ENCODE results near the gene CLTC.

Gene CLTC

DNA sequence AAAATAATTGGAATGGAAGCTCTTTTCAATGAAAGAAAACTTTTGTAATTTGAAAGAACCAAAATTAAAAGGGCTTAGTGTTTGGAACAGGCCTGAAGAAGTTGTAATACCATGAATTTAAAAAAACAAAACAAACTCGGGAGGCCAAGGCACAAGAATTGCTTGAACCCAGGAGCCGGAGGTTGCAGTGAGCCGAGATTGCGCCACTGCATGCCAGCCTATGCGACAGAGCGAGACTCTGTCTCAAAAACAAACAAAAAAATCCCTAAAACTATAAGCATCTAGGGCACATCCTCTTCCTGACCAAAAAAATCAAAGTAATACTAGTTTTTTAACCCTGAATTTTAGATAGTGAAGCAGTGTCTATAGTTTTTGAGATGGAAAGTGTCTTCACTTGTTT, 12.7 kb downstream of the CLTC start:
- TF ChIP-seq CTCF (conservative IDR thresholded peaks at IDR 0.05; ENCODE audit: control insufficient read depth, insufficient read depth, low read depth, low read length) = no peak
- no peak for DNase-seq (ENCODE audit: low read depth)
- no peak overlapping the region for H3K4me3 ChIP-seq (ENCODE audit: control insufficient read depth, low read depth, low read length)

DNA sequence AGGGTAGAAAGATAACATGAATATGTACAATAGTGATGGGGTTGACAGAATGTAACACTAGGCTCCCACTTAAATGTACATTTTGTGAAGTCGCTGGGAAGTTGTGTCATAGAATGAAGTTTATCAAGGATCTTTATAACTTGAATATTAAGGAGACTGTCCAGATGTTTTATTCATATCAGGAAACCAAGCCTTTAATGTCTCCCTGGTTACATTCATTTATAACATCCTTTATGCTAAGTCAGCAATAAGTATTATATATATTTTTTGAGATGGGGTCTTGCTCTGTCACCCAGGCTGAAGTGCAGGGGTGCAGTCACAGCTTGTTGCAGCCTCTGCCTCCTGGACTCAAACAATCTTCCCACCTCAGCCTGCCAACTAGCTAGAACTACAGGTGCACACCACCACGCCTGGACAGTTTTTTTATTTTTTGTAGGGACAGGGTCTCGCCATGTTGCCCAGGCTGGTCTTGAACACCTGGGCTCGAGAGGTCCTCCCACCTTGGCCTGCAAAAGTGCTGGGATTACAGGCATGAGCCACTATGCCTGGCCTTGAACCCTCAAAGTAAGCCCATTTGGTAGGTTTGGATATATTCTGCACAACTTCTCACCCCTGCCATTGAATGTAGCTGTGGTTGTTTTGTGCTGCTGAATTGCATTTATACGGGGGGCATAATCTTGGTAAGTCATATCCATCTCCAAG, 14.1 kb downstream of the CLTC start:
- no peak for TF ChIP-seq CTCF (conservative IDR thresholded peaks at IDR 0.05; ENCODE audit: control insufficient read depth, insufficient read depth, low read depth, low read length)
- DNase-seq (ENCODE audit: low read depth) = no peak
- no peak overlapping the region for H3K4me3 ChIP-seq (ENCODE audit: control insufficient read depth, low read depth, low read length)

DNA sequence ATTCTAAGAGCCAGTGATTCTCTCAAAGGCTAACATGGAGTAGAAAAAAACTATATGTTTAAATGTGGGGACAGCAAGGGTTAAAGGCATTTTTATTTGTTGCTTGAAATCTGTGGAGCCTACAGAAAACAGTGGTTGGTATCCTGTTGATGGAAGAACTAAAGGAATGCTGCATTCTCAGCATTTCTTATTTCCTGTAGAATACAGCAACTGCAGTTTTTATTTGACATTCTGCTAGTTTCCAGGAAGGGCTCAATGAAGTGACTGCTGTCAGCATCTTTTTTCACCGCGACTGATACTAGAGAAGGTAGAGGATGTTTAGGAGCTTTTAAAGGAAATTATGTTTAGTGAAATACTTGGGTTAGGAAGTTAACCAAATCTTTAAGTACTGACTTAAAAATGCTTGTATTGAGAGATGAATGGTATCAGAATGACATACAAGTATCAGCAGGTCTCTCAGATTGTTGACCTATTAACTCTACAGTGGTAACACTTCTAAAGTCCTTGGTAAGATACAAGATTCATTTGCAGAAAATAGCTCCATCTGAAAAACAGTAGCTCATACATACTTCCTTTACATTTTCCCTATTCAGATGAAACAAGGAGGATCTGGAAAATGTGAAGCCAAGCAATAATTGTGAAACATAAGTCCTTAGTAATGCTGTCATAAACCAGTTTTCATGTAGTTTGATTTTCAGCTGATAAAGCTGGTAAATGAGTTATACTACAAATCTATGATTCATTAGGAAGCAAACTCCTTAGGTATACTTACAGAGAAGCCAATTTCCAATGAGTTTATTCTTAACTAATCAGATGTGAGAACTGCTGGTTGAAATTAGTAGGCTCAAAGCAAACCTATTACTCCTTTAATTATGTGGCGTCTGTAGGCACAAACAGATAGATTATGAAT, 15.2 kb downstream of the CLTC start:
- no peak for DNase-seq (ENCODE audit: low read depth)
- no peak for TF ChIP-seq CTCF (conservative IDR thresholded peaks at IDR 0.05; ENCODE audit: control insufficient read depth, insufficient read depth, low read depth, low read length)
- no peak overlapping the region for H3K4me3 ChIP-seq (ENCODE audit: control insufficient read depth, low read depth, low read length)

GRCh38 chr17:59637611-59638310, 18.1 kb downstream of the CLTC start:
- no peak for TF ChIP-seq CTCF (conservative IDR thresholded peaks at IDR 0.05; ENCODE audit: control insufficient read depth, insufficient read depth, low read depth, low read length)
- DNase-seq (ENCODE audit: low read depth) = no peak
- no peak overlapping the region for H3K4me3 ChIP-seq (ENCODE audit: control insufficient read depth, low read depth, low read length)

DNA sequence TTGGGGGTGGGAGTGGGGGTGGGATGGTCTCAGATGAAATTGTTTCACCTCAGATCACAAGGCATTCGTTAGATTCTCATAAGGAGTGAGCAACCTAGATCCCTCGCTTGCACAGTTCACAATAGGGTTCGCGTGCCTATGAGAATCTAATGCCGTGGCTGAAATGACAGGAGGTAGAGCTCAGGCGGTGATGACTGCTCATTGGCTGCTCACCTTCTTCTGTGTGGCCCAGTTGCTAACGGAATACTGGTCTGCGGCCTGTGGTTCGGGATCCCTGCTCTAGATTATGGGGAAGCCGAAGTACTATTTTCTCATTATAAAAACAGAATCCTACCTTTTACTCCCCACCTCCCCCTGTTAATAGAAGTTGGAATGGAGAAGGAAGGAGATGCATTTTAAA, 18.9 kb downstream of the CLTC start:
- DNase-seq (ENCODE audit: low read depth) = no peak
- no peak overlapping the region for H3K4me3 ChIP-seq (ENCODE audit: control insufficient read depth, low read depth, low read length)
- no peak for TF ChIP-seq CTCF (conservative IDR thresholded peaks at IDR 0.05; ENCODE audit: control insufficient read depth, insufficient read depth, low read depth, low read length)

DNA sequence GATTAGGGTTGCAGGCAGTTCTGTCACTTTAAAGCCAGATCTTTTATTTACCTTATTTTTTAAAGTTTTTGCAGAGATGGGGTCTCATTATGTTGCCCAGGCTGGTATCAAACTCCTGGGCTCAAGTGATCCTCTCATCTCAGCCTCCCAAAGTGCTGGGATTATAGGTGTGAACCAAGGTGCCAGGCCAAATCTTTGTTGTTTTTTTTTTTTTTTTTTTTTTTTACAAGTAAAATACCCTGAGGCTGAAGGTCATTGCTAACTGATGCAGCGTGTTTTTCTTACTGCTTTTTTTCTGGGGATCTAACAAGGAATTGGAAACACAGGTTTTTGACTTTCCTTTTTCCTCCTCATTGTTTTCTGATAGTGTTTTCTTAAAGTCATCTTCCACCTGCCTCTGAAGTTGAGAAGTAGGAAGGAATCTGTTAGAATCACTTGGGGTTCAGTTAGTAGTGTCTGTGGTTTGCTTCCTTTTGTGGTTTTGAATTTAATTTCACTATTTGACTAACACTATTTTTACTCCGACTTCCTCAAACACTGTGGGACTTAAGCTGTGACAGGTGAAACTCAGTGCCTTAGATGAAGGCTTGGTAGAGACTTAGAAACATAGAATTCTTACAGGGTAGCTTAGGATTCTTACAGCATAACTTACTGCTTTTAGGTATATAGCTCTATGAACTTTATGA, 22.2 kb downstream of the CLTC start:
- no peak for TF ChIP-seq CTCF (conservative IDR thresholded peaks at IDR 0.05; ENCODE audit: control insufficient read depth, insufficient read depth, low read depth, low read length)
- no peak for DNase-seq (ENCODE audit: low read depth)

More for the DNA sequence above, 22.2 kb downstream of the CLTC start:
- H3K4me3 ChIP-seq (ENCODE audit: control insufficient read depth, low read depth, low read length) = no peak overlapping the region
